ENCODE measurements around the gene KIF1A.

- no peak for TF ChIP-seq ZFP82 (CRISPR knock-in tag; IDR thresholded peaks at IDR 0.05; ENCODE audit: borderline replicate concordance)
- TF ChIP-seq ZKSCAN8 (CRISPR knock-in tag; IDR thresholded peaks at IDR 0.05; ENCODE audit: borderline replicate concordance) = no peak
- TF ChIP-seq, protein P1, sequence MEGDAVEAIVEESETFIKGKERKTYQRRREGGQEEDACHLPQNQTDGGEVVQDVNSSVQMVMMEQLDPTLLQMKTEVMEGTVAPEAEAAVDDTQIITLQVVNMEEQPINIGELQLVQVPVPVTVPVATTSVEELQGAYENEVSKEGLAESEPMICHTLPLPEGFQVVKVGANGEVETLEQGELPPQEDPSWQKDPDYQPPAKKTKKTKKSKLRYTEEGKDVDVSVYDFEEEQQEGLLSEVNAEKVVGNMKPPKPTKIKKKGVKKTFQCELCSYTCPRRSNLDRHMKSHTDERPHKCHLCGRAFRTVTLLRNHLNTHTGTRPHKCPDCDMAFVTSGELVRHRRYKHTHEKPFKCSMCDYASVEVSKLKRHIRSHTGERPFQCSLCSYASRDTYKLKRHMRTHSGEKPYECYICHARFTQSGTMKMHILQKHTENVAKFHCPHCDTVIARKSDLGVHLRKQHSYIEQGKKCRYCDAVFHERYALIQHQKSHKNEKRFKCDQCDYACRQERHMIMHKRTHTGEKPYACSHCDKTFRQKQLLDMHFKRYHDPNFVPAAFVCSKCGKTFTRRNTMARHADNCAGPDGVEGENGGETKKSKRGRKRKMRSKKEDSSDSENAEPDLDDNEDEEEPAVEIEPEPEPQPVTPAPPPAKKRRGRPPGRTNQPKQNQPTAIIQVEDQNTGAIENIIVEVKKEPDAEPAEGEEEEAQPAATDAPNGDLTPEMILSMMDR (CRISPR knock-in tag; IDR thresholded peaks at IDR 0.05) = no peak
- TF ChIP-seq, protein P2, sequence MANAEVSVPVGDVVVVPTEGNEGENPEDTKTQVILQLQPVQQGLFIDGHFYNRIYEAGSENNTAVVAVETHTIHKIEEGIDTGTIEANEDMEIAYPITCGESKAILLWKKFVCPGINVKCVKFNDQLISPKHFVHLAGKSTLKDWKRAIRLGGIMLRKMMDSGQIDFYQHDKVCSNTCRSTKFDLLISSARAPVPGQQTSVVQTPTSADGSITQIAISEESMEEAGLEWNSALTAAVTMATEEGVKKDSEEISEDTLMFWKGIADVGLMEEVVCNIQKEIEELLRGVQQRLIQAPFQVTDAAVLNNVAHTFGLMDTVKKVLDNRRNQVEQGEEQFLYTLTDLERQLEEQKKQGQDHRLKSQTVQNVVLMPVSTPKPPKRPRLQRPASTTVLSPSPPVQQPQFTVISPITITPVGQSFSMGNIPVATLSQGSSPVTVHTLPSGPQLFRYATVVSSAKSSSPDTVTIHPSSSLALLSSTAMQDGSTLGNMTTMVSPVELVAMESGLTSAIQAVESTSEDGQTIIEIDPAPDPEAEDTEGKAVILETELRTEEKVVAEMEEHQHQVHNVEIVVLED (CRISPR knock-in tag; IDR thresholded peaks at IDR 0.05; ENCODE audit: borderline replicate concordance) = no peak
- no peak for TF ChIP-seq TAF1 (CRISPR knock-in tag; IDR thresholded peaks at IDR 0.05)
- TF ChIP-seq POLR2A (IDR thresholded peaks at IDR 0.05; ENCODE audit: insufficient read depth in 1 of 2, low read depth in 2 of 2, low read length in 2 of 2) = no peak
- no peak for TF ChIP-seq ZBTB21 (CRISPR knock-in tag; IDR thresholded peaks at IDR 0.05)
- no peak for TF ChIP-seq STAG1 (CRISPR knock-in tag; IDR thresholded peaks at IDR 0.05)
- TF ChIP-seq MAX (IDR thresholded peaks at IDR 0.05) = no peak
These were observed 105.0 kb downstream of the KIF1A start for GRCh38 chr2:240714747-240715725.
